Testis (tissue), 2 donors: ENCODE results near the gene ENTR1.

Experiments used
- CTCF ChIP-seq, 3 experiments: fragments of 450-650 bp in 2 of 3; fragments of 200-600 bp in 1 of 3; sonication (generic) in 1 of 3; IDR thresholded peaks; one replicate each; pipeline ENCODE4 v1.5.1; 2016 to 2019; ENCODE audit warnings: antibody characterized with exemption in 3 of 3, mild to moderate bottlenecking in 2 of 3, moderate library complexity in 1 of 3
- POLR2A ChIP-seq: fragments of 450-650 bp; IDR thresholded peaks from one replicate; pipeline ENCODE4 v1.6.1; 2017; ENCODE audit warnings: antibody characterized with exemption, mild to moderate bottlenecking, moderate library complexity

- no peak for TF ChIP-seq CTCF (IDR thresholded peaks at IDR 0.05)
- TF ChIP-seq POLR2A, result no peak
Measured at GRCh38 chr9:136375096-136375495, 35.3 kb downstream of the ENTR1 start.
